ENCODE results near the gene ANO1.

The ANO1 gene

DNA sequence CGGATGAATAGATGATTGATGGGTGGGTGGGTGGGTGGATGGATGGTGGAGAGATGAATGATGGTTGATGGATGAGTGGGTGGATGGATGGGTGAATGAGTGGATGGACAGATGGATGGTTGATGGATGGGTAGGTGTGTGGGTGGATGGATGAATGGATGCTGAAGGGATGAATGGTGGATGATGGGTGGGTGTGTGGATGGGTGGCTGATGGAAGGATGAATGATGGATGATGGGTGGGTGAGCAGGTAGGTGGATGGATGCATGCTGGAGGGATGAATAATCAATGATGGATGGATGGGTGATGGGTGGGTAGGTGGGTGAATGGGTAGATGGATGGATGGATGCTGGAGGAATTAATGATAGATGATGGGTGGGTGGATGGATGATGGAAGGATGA lies 40.5 kb downstream of the ANO1 start:
- no peak for DNase-seq

DNA sequence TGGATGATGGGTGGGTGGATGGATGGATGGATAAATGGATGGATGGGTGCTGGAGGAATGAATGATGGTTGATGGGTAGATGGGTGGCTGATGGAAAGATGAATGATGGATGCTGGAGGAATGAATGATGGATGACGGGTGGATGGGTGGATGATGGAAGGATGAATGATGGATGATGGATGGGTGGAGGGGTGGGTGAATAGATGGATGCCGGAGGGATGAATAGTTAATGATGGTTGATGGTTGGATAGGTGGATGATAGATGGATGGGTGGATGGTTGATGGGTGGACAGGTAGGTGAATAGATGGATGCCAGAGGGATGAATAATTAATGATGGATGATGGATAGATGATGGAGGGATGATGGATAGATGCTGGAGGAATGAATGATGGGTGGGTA lies 41.4 kb downstream of the ANO1 start:
- DNase-seq = no peak

DNA sequence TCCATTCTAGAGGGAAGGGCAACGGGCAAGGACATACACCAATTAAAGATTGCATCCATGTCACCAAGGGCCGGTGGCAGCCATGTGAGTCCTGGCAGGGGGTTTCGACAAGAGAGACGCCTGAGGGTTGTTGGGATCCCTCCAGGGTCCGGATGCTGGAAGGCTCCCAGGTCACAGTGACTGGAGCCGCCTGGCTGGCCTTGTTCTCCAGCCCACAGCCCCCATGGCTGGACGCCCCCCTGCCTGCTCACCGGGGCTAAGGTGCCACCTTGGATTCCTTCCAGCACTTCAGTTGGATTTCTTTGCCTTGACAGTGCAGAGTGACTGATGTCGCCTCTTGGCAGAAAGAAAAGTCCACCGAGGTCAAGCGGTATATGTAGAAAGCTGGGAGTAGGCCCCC lies 42.6 kb downstream of the ANO1 start:
- no peak for DNase-seq

DNA sequence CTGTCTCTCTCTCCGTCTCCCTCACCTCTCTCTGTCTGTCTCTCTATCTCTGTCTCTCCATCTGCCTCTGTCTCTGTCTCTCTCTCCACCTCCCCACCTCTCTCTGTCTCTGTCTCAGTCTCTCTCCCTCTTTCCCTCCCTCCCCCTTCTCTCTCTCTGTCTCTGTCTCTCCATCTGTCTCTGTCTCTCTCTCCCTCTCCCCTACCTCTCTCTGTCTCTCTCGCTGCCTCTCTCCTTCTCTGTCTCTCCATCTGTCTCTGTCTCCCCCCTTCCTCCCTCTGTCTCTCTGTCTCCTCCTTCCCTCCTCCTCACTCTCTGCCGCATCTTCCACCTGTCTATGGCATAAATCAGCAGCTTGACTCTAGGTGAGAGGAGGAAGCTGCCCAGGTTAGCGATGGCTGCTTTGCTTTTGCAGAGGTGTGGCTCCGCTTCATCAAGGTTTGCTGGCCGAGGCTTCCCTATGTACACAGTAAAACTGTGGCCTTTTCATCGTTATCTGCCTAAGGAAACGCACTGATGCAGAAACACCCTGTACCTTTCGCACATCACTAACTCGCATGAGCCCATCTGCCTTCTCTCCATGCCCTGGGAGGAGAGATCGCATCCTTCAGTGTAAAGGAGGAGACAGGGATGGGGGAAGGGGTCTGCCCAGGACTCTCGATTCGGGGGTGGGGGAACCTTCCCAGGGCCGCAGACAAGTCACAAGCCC lies 44.5 kb downstream of the ANO1 start:
- no peak for DNase-seq

DNA sequence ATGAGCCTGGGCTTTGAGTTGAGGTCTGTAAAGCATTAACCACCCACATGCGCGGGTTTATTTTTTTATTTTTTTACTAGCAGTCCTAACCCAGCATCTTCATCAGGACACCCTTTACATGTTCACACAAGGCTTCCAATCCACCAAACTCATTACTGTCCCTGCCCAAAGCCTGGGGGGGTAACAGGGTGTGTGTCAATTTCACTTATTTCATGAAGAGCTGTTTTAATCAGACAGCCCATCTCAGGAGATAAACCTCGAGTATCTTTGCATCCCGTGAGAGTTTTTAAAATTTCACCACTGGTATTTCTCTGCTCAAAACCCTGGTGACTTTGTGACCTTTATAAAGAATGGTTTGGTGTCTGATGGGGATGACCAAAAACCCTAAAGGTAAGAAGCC lies 45.6 kb downstream of the ANO1 start:
- DNase-seq = no peak

DNA sequence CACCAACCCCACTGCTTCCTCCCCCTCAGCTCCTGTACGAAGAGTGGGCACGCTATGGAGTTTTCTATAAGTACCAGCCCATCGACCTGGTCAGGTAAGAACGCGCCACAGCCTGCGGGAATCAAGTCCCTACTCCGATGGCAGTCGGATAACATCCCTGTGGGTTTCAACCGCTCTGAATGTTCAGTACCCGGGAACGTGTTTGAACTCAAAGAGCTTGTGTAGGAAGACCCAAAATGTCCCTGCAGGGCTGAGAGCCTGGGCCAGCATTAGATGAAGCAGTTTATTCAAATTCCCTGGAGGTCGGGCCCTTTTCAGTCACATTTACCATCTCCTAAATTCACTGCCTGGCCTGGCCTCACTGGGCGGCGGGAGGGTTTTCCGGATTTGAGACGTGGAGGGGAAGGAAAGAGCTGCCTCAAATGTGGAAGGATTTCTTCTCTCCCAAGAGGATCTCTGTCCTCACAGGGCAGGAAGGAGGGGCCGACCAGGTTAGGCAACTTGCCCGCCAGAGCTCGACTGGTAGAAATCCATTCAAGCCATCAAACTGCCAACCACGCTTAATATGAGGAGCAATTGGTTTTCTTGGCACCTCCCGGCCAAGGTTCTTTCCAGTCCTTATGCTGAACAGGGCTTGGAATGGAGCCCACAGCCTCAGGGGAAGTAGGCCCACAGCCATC lies 46.3 kb downstream of the ANO1 start:
- no peak for DNase-seq

DNA sequence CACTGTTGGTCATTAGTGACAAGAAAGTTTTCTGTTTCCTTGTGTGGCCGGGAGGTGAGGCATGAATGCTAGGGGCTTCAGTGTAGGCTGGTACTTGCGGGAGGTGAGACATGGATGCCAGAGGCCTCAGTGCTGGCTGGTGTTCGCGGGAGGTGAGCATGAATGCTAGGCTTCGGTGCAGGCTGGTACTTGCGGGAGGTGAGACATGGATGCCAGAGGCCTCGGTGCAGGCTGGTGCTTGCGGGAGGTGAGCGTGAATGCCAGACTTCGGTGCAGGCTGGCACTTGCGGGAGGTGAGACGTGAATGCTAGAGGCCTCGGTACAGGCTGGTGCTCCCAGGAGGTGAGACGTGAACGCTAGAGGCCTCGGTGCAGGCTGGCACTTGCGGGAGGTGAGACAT lies 48.4 kb downstream of the ANO1 start:
- no peak for DNase-seq

DNA sequence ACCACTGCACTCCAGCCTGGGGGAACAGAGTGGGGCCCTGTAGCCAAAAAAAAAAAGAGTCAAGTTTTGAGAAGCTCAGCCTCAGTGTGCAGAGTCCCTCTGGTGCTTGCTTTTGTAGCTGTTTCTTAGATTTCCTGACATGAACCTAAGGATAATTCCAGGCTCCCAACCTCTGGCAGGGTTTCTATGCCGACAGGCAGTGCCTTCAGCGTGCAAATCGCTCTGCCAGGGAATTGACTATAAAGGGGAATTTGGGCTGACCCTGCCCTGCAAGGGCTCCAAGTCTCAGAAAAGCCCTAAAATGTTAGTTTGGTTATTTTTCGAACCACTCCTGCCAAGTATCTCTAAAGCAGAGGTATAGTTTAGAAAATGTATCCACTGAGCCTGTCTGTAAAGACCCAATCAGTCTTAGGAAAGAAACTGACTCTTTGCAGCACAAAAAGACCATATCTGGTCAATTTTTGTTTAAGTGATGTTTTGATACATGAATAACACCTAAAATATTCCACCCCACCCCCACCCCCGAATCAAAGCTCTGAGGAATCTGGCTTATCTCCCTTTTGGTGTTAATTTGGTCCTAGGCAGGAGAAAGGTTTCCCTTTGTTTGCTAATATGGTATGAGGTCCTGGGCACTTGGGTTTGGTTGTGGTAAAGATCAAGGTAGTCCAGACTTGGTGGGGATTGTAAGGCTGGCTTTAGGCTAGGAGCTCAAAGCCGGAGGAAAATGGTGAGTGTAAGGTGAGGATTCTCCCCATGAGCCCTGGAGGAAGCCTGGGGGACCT lies 49.7 kb downstream of the ANO1 start:
- no peak for DNase-seq

DNA sequence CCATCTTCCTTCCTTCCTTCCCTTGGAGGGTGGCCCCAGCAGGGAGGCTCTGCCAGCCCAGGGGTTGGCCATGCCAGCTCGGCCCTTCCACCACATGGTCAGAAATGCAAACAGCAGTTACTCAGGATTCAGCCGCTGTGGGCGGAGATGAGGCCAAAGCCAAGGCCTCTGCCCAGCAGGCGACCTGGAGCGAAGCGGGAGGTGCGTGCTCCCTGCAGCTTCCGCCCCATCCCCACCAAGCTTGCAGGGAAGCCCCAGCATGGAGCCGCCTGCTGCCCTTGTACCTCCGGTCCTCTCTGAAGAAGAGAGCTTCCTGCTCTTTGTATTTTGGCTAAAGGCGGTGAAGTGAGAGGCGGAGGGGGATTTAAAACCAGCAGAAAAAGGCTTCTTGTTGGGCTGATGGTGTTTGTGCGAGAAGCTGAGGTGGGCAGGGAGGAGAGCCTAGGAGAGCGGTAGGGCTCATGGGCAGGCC lies 50.4 kb downstream of the ANO1 start:
- no peak for DNase-seq

DNA sequence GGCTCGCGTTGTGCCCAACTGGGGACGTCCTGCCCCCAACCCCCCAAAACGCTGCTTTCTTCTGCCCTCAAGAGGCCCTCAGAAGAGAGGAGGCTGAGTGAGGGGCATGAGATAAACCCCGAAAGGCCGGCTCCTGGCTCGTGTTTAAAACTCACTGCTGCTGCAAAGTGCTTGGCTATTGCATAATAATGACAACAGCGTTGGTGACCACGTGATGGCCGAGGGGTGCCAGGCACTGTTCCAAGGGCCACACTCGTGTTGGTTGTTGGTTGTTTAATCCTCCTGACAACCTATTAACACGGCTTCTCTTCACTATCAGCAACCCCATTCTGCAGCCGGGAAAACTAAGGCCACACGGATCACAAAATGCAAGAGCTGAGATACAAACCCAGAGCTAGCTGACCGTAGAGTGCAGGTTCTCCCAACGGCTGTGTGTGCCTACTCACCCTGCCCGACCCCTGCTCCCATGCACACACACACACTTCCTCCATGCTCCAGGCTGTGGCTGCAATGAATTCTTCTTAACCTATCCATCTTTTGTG lies 51.0 kb downstream of the ANO1 start:
- no peak for DNase-seq

DNA sequence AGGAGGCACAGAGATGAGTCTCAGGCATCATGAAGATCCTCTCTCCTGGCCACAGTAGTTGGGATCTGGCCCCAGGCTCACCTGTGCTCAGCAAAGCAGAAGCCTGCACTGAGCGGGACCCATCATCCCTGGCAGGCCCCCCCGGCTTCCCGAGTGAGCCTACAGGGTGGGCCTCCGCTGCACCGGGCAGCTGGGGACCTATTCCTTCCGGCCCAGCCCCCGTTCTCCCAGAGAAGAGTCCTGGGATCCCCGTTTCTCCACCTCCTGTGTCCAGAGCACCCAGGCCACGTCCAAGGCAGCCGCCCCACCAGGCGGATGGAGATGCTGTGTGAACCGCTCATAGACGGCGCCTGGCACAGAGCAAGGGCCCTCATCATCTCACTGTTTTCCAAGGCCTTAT lies 52.5 kb downstream of the ANO1 start:
- no peak for DNase-seq

DNA sequence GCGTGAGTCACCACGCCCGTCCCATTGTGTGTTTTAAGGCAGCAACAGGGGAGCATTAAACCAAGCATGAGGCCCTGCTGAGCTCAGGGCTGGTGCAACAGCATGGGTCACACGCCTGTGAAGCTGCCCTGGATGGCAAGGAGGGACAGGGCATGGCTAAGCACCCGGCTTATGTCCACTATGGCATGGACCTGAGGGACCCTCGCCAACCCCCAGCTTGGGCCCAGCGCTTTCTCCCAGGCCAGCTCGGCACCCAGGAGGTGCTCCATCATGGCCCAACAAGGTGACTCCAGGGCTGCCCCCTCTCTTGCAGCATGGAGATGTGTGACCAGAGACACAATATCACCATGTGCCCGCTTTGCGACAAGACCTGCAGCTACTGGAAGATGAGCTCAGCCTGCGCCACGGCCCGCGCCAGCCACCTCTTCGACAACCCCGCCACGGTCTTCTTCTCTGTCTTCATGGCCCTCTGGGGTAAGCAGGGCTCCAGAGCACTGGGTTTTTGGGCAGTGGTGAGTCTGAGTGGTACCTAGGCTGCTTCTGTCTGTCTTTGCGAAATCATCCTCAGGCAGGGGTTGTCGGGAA lies 53.6 kb downstream of the ANO1 start:
- DNase-seq = no peak

DNA sequence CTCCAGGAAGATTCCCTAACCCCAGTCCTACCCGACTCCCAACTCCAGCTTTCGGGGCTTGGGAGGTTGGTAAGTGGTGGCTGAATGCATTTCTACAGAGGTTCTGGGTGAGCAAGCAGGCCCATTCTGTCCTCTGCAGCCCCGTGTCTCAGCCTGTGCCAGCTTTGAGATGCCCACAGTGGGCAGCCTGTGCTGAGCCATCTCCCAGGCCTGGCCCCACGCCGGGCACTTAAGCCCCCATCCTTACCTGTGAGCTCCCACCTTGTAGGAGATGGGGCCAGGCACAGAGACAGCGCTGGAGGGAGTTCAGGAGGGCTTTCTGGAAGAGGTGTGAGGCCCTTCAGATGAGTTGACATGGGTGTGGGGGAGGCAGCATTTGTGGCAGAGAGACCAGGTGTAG lies 54.5 kb downstream of the ANO1 start:
- no peak for DNase-seq

DNA sequence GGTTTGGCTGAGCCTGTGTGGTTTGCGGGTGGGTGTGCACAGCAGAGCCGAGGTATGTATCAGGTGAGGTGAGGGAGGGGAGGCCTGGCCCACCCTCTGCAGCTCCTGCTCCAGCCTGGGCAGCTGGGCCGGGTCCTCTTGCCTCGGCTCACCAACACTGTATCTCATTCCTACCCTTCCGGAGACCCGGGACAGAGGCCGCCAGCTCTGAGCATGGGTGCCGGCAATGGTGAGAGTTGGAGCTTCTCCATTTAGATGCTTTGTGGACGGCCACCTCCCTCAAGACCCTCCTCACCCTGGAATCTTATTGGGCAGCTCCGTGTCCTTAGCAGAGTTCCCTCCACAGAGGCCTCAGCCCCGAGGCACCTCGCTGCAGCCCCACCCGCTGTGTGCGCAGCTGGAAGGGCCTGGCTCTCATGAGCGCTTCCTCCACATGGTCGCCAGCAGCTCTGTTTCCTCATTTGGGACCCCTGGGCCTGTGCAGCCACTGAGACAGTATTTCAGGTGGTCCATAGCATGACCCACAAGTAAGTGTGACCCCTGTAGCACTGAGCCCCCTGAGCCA lies 55.7 kb downstream of the ANO1 start:
- DNase-seq = no peak

DNA sequence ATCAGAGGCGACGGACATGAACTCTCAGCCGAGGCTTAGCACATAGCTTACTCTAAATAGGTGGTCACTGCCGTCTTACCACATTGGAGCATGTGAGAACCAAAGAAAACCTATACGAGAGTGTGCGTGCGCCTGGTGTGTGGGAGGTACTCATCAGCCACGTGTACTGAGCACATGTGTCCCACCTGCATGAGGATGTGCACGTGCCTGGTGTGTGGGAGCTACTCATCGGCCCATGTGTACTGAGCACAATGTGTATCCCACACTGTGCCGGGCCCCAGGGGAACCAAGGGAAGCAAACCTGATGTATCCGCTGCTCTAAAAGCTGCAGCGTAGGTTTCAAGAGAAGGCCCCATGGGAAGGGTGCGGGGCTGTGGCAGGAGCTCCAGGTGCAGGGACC lies 56.4 kb downstream of the ANO1 start:
- no peak for DNase-seq

DNA sequence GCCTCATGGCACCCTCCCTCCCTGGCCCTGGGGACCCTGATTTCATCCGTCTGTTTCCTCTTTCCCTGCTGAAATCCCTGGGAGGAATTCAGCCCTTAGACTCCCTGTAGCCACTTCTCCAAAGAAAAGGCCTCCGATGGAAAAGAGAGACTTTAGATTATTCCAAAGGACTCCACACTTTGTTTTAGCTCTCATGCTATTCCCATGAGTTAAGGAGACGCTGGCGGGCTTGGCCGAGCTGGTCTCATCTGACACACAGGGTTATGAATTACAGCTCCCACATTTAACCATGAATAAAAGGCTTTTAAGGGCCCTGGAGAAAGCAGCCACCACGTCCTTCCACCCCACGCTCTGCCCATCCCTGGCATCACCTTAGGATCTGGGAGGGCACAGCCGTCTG lies 57.0 kb downstream of the ANO1 start:
- no peak for DNase-seq

DNA sequence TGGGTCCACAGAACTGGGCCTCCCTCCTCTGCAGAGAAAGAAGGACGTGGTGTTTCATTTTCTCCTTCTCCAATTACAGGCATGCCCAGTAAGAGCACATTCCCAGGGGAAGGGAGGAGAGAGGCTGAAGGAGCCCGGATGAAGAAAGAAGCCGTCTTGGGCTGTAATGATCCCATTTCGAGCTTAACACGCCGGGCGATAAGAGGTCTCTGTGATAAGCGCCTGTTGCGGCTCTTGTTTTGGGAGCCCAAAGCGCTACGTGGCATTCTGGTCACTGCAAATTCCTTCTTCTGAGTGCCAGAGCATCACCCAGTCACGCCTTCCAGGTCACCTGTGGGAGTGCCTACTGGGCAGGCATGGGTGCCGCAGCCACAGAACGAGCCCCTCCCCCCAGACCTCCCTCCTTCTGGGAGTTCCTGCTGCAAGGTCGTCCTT lies 57.5 kb downstream of the ANO1 start:
- DNase-seq = no peak

DNA sequence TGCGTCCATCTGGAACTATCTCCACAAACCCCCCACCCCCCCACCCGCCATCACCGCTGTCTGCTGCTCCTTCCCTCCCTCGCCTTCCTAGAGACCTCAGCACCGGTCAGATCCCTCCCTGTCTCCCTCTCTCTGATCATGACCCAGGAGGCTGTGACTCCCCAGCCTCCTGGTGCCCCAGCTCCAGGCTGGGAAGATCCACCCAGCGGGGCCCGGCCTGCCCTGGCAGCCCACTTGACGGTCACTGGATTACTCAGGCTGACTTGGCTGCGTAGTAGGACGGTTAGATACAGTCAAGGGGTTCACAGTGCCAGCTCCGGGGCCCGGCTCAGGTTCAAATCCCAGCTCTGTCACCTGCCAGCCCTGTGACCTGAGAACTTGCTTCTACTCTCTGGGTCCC lies 59.3 kb downstream of the ANO1 start:
- no peak for DNase-seq

DNA sequence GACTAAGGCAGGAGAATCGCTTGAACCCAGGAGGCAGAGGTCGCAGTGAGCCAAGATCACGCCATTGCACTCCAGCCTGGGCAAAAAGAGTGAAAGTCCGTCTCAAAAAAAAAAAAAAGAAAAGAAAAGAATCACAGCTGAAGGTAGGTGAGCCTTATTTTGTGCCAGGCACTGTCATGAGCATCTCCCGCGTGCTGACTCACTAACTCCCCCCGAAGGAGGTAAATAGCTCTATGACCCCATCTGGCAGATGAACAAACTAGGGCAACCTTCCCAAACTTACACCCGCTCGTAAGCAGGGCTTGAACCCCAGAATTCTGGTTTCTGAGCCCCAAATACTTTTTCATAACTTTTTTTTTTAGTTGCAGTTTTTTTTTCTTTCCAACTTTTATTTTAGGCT lies 60.3 kb downstream of the ANO1 start:
- no peak for DNase-seq

DNA sequence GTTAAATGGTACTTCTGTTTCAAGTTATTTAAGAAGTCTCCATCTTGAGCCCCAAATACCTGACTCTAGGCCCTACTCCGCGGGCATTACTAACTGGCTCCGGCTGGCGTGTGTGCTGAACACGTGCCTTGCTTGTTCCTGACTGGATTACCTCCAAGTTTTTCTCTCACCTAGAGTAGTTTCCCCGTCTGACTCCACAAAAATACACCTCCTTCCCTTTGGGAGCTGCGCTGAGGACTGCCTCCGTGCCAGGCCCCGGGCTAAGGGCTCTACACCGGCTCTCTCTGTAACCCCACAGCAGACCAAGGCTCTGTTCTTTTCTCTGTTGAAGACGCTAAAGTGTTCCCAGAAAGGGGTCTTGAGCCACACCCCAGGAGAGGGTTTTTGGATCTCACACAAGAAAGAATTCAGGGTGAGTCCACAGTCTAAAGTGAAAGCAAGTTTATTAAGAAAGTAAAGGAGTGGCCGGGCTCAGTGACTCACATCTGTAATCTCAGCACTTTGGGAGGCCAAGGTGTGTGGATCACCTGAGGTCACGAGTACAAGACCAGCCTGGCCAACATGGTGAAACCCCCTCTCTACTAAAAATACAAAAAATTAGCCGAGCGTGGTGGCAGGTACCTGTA lies 61.8 kb downstream of the ANO1 start:
- DNase-seq = no peak

DNA sequence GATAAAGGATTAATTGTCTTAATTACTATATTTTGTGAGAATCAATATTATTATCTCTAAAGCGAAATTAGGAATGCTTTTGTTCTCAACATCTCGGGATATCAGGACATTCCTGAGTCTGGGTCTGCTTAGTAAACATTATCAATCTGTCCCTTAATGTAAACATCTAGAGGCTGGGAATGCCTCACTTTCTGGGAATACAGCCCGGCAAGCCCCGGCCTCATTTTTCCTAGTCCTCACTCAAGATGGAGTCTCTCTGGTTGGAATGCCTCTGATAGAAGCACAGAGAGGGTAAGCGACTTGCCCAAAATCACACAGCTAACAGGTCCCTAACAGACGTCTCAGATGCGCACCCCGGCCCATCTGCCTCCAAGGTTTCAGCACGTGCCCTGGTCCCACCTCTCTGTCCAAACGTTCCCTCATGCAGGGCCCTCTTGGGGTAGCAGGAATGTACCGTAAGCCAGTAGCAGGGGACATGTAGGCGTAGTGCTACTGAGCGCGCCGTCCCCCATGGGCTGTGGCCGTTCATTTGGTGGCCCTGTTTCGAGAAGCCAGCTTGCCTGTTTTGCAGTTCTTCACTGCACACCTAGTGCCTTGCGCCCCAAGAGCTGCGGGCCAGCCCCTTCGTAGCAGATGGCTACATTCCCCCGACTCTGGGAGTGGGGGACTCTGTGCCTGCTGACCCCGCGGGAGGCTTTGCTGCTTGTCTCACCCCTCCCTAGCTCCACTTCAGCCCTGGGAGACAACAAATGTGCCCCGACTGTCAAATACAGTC lies 62.8 kb downstream of the ANO1 start:
- no peak for DNase-seq
